ENCODE data around the gene FGF4.

Gene FGF4

DNA sequence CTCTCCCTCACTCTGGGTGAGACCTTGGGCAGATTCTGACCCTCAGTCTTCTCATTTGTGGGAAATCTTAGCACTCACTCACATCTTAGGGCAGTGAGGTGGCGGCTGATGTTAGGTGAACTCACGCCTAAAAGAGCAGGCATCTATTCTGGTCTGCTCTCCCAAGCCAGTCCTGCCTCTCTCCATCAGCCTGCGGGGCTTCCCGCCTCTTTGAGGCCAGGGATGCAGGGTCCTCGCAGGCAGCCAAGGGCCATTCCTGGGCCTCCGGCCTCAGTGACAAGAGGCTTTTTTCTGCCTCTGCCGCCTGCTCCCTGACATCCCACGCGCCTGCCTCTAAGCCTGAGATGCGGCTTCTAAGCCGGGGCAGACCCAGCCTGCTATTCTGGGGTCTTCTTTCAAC, 13.8 kb upstream of the FGF4 start:
- no peak overlapping the region for H2AFZ ChIP-seq (ENCODE audit: low read depth, low read length)
- no peak for TF ChIP-seq EZH2 (IDR thresholded peaks at IDR 0.05; ENCODE audit: borderline replicate concordance, low read depth, low read length, severe bottlenecking)
- TF ChIP-seq, protein P1, sequence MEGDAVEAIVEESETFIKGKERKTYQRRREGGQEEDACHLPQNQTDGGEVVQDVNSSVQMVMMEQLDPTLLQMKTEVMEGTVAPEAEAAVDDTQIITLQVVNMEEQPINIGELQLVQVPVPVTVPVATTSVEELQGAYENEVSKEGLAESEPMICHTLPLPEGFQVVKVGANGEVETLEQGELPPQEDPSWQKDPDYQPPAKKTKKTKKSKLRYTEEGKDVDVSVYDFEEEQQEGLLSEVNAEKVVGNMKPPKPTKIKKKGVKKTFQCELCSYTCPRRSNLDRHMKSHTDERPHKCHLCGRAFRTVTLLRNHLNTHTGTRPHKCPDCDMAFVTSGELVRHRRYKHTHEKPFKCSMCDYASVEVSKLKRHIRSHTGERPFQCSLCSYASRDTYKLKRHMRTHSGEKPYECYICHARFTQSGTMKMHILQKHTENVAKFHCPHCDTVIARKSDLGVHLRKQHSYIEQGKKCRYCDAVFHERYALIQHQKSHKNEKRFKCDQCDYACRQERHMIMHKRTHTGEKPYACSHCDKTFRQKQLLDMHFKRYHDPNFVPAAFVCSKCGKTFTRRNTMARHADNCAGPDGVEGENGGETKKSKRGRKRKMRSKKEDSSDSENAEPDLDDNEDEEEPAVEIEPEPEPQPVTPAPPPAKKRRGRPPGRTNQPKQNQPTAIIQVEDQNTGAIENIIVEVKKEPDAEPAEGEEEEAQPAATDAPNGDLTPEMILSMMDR (IDR thresholded peaks at IDR 0.05; ENCODE audit: borderline replicate concordance, extremely low read depth, low read length, poor library complexity, severe bottlenecking) = no peak

DNA sequence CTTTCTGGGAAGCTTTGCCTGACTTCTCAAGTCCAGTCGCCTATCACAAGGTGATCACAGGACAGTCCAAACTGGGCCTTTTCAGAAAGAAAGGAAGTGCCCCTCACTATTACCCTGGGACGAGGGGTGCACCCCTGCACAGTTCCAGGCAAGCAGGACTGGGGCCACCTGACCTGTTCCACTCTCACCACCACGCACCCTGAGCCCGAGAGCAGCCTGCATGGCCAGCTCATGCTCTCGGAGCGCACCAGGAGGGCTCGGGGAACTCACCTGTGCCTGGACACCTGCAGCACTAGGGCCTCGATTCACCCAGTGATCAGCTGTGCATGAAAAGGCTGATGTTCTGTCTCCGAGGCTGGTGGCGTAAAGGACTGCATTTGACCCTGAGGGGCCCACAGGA, 12.8 kb upstream of the FGF4 start:
- Histone ChIP-seq H3K4me1 (ENCODE audit: insufficient read depth, low read length) (no peaks in the 10 kb centered on the region), H3K36me3 (ENCODE audit: insufficient read depth, low read length) (no peaks in the 10 kb centered on the region), H3K4me3 (ENCODE audit: low read depth in 1 of 2, low read length in 2 of 2) (no peak overlapping the region), H3K9me3 (ENCODE audit: insufficient read depth, low read length, severe bottlenecking) (no peaks in the 10 kb centered on the region), H3K79me2 (ENCODE audit: insufficient read depth, low read length) (no peaks in the 10 kb centered on the region), H2AFZ (ENCODE audit: low read depth, low read length) (no peak overlapping the region), H3K27me3 (ENCODE audit: insufficient read depth, low read length, poor library complexity) (peaks cover 3% of the 10 kb centered on the region), H3K4me2 (ENCODE audit: insufficient read depth, low read length) (no peak overlapping the region), H3K9ac (ENCODE audit: low read depth, low read length) (no peak overlapping the region), H3K27ac (ENCODE audit: low read length) (no peak overlapping the region), H4K20me1 (ENCODE audit: insufficient read depth, low read length) (no peaks in the 10 kb centered on the region)
- no peak for DNase-seq
- TF ChIP-seq, protein P1 (IDR thresholded peaks at IDR 0.05; ENCODE audit: borderline replicate concordance, extremely low read depth, low read length, poor library complexity, severe bottlenecking) = no peak
- TF ChIP-seq EZH2 (IDR thresholded peaks at IDR 0.05; ENCODE audit: borderline replicate concordance, low read depth, low read length, severe bottlenecking) = no peak
- ATAC-seq (ENCODE audit: insufficient read depth, low read depth) = no peak

More for the DNA sequence above, 13.8 kb upstream of the FGF4 start:
- H3K27me3 ChIP-seq (ENCODE audit: insufficient read depth, low read length, poor library complexity) = peaks cover 3% of the 10 kb centered on the region
- ATAC-seq (ENCODE audit: insufficient read depth, low read depth) (no peak), DNase-seq (no peak)
- no peaks in the 10 kb centered on the region for H3K9me3 ChIP-seq (ENCODE audit: insufficient read depth, low read length, severe bottlenecking)
- no peaks in the 10 kb centered on the region for H3K4me1 ChIP-seq (ENCODE audit: insufficient read depth, low read length)
- no peak overlapping the region for H3K4me2 ChIP-seq (ENCODE audit: insufficient read depth, low read length)
- no peak overlapping the region for H3K4me3 ChIP-seq (ENCODE audit: low read depth in 1 of 2, low read length in 2 of 2)
- H4K20me1 ChIP-seq (ENCODE audit: insufficient read depth, low read length) = no peaks in the 10 kb centered on the region
- no peak overlapping the region for H3K9ac ChIP-seq (ENCODE audit: low read depth, low read length)
- H3K79me2 ChIP-seq (ENCODE audit: insufficient read depth, low read length) = no peaks in the 10 kb centered on the region
- H3K27ac ChIP-seq (ENCODE audit: low read length) = no peak overlapping the region
- no peaks in the 10 kb centered on the region for H3K36me3 ChIP-seq (ENCODE audit: insufficient read depth, low read length)

DNA sequence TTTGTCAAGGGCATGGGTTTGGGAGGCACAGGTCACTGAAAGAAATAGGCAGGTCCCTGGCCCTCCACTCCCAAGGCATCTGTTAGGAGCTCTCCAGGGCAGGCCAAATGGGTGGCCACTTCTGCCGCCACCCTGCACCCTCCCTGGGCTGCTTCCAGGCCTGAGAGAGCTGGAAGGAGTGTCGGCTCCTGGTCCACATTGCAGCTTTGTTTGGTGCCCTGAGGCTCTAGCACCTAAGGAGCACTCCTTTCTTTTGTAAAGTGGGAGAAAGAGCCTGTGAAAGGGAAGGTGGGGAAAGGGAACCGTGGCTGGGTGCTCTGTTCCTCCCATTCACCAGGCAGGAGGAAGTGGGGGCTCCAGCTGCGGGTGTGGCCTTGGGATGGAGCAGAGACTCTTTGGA, 12.3 kb upstream of the FGF4 start:
- no peak overlapping the region for H3K27ac ChIP-seq (ENCODE audit: low read length)
- no peak overlapping the region for H3K4me3 ChIP-seq (ENCODE audit: low read depth in 1 of 2, low read length in 2 of 2)
- H3K4me2 ChIP-seq (ENCODE audit: insufficient read depth, low read length) = no peak overlapping the region
- H3K36me3 ChIP-seq (ENCODE audit: insufficient read depth, low read length) = no peaks in the 10 kb centered on the region
- TF ChIP-seq, protein P1 (IDR thresholded peaks at IDR 0.05; ENCODE audit: borderline replicate concordance, extremely low read depth, low read length, poor library complexity, severe bottlenecking) = no peak
- no peak for TF ChIP-seq EZH2 (IDR thresholded peaks at IDR 0.05; ENCODE audit: borderline replicate concordance, low read depth, low read length, severe bottlenecking)
- no peaks in the 10 kb centered on the region for H3K79me2 ChIP-seq (ENCODE audit: insufficient read depth, low read length)
- DNase-seq (no peak), ATAC-seq (ENCODE audit: insufficient read depth, low read depth) (no peak)
- H3K9me3 ChIP-seq (ENCODE audit: insufficient read depth, low read length, severe bottlenecking) = no peaks in the 10 kb centered on the region
- peaks cover 3% of the 10 kb centered on the region for H3K27me3 ChIP-seq (ENCODE audit: insufficient read depth, low read length, poor library complexity)
- H4K20me1 ChIP-seq (ENCODE audit: insufficient read depth, low read length) = no peaks in the 10 kb centered on the region
- H2AFZ ChIP-seq (ENCODE audit: low read depth, low read length) = no peak overlapping the region
- H3K4me1 ChIP-seq (ENCODE audit: insufficient read depth, low read length) = no peaks in the 10 kb centered on the region
- no peak overlapping the region for H3K9ac ChIP-seq (ENCODE audit: low read depth, low read length)

DNA sequence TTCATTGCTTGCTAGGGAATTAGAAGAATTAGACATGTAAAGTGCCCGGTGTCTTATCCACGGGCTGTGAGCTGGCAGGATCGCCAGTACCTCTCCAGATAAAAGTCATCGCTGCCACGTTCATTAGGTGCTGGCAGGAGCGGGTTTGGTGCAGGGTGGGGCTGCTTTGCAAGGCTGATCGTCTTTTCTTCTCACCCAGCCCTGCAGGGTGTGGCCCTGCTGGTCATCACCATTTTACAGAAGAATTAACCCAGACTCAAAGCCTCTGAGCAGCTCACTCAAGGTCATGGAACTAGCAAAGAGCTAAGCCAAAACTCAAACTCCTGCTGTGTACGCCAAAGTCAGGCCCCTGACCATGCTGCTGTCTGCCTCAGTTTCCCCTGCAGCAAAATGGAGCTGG, 6.1 kb upstream of the FGF4 start:
- no peak for ATAC-seq (ENCODE audit: insufficient read depth, low read depth)
- Histone ChIP-seq H3K79me2 (ENCODE audit: insufficient read depth, low read length) (no peaks in the 10 kb centered on the region), H3K27me3 (ENCODE audit: insufficient read depth, low read length, poor library complexity) (no peaks in the 10 kb centered on the region), H3K4me1 (ENCODE audit: insufficient read depth, low read length) (no peaks in the 10 kb centered on the region), H3K27ac (ENCODE audit: low read length) (no peak overlapping the region), H2AFZ (ENCODE audit: low read depth, low read length) (no peak overlapping the region), H3K4me3 (ENCODE audit: low read depth in 1 of 2, low read length in 2 of 2) (no peak overlapping the region), H3K9me3 (ENCODE audit: insufficient read depth, low read length, severe bottlenecking) (no peaks in the 10 kb centered on the region), H3K36me3 (ENCODE audit: insufficient read depth, low read length) (no peaks in the 10 kb centered on the region), H3K4me2 (ENCODE audit: insufficient read depth, low read length) (no peak overlapping the region), H4K20me1 (ENCODE audit: insufficient read depth, low read length) (no peaks in the 10 kb centered on the region), H3K9ac (ENCODE audit: low read depth, low read length) (no peak overlapping the region)
- no peak for DNase-seq
- no peak for TF ChIP-seq EZH2 (IDR thresholded peaks at IDR 0.05; ENCODE audit: borderline replicate concordance, low read depth, low read length, severe bottlenecking)
- TF ChIP-seq, protein P1 (IDR thresholded peaks at IDR 0.05; ENCODE audit: borderline replicate concordance, extremely low read depth, low read length, poor library complexity, severe bottlenecking) = no peak

Measured in DND-41 (cell line).